ENCODE results near the gene OR8G5. TPM values are rescaled to one million over a fixed set of nuclear protein-coding genes. Genes with fewer than 3 reads are reported as not detected.

The OR8G5 gene
- total RNA-seq, 2 donors from 2014 or later = 0.18 TPM; not detected in 1

- no peak overlapping the region for H3K9ac ChIP-seq (ENCODE audit: extremely low read depth, low read length, poor library complexity, severe bottlenecking)
- no peak overlapping the region for H3K27ac ChIP-seq (ENCODE audit: low read depth, low read length)
- no peaks in the 10 kb centered on the region for H3K9me3 Mint-ChIP-seq
- peaks cover 5% of the 10 kb centered on the region for H3K27me3 Mint-ChIP-seq (ENCODE audit: insufficient read depth)
- H3K9me3 ChIP-seq (ENCODE audit: control insufficient read depth, low read length) = no peaks in the 10 kb centered on the region
- H3K36me3 ChIP-seq (ENCODE audit: control insufficient read depth, insufficient read depth, low read length) = no peaks in the 10 kb centered on the region
- DNase-seq = no peak
- H3K4me1 ChIP-seq (ENCODE audit: control insufficient read depth, insufficient read depth, low read length) = no peaks in the 10 kb centered on the region
- no peak overlapping the region for H3K4me3 Mint-ChIP-seq
- no peaks in the 10 kb centered on the region for H3K27me3 ChIP-seq (ENCODE audit: control insufficient read depth, insufficient read depth, low read length, poor library complexity, severe bottlenecking)
- H3K4me1 Mint-ChIP-seq = no peaks in the 10 kb centered on the region
- no peak overlapping the region for H3K27ac Mint-ChIP-seq
- no peaks in the 10 kb centered on the region for H3K36me3 Mint-ChIP-seq (ENCODE audit: low read depth)
- TF ChIP-seq CTCF (conservative IDR thresholded peaks at IDR 0.05) = no peak
- 94% methylated on average over 5 of the region's 5 CpGs; no CpG with 5 or more reads in 1 of the 2 experiments for WGBS, 2 experiments (ENCODE audit: insufficient coverage in 1 of 2, insufficient read length in 1 of 2)
- H3K4me3 ChIP-seq (ENCODE audit: low read length) = no peak overlapping the region
These were observed 45.8 kb upstream of the OR8G5 start for GRCh38 chr11:124210421-124210820.

GRCh38 chr11:124211321-124211720 is 44.9 kb upstream of the OR8G5 start:
- Histone ChIP-seq H3K9me3 (ENCODE audit: control insufficient read depth, low read length) (no peaks in the 10 kb centered on the region), H3K27me3 (ENCODE audit: control insufficient read depth, insufficient read depth, low read length, poor library complexity, severe bottlenecking) (no peaks in the 10 kb centered on the region), H3K4me3 (ENCODE audit: low read length) (no peak overlapping the region), H3K36me3 (ENCODE audit: control insufficient read depth, insufficient read depth, low read length) (no peaks in the 10 kb centered on the region), H3K27ac (ENCODE audit: low read depth, low read length) (no peak overlapping the region), H3K9ac (ENCODE audit: extremely low read depth, low read length, poor library complexity, severe bottlenecking) (no peak overlapping the region), H3K4me1 (ENCODE audit: control insufficient read depth, insufficient read depth, low read length) (no peaks in the 10 kb centered on the region)
- TF ChIP-seq CTCF (conservative IDR thresholded peaks at IDR 0.05) = no peak
- no peak for DNase-seq
- no peak overlapping the region for H3K27ac Mint-ChIP-seq
- no peaks in the 10 kb centered on the region for H3K36me3 Mint-ChIP-seq (ENCODE audit: low read depth)
- no peaks in the 10 kb centered on the region for H3K9me3 Mint-ChIP-seq
- no peaks in the 10 kb centered on the region for H3K4me1 Mint-ChIP-seq
- H3K4me3 Mint-ChIP-seq = no peak overlapping the region
- H3K27me3 Mint-ChIP-seq (ENCODE audit: insufficient read depth) = peaks cover 5% of the 10 kb centered on the region

- Histone ChIP-seq H3K36me3 (ENCODE audit: control insufficient read depth, insufficient read depth, low read length) (no peaks in the 10 kb centered on the region), H3K9me3 (ENCODE audit: control insufficient read depth, low read length) (no peaks in the 10 kb centered on the region), H3K27ac (ENCODE audit: low read depth, low read length) (no peak overlapping the region), H3K4me3 (ENCODE audit: low read length) (no peak overlapping the region), H3K27me3 (ENCODE audit: control insufficient read depth, insufficient read depth, low read length, poor library complexity, severe bottlenecking) (no peaks in the 10 kb centered on the region), H3K9ac (ENCODE audit: extremely low read depth, low read length, poor library complexity, severe bottlenecking) (no peak overlapping the region), H3K4me1 (ENCODE audit: control insufficient read depth, insufficient read depth, low read length) (no peaks in the 10 kb centered on the region)
- H3K4me3 Mint-ChIP-seq = no peak overlapping the region
- TF ChIP-seq CTCF (conservative IDR thresholded peaks at IDR 0.05) = no peak
- DNase-seq = no peak
- no peaks in the 10 kb centered on the region for H3K9me3 Mint-ChIP-seq
- H3K27me3 Mint-ChIP-seq (ENCODE audit: insufficient read depth) = peaks cover 5% of the 10 kb centered on the region
- no peaks in the 10 kb centered on the region for H3K4me1 Mint-ChIP-seq
- 71 to 94% methylated on average over 1 to 3 of the region's 3 CpGs for WGBS, 2 experiments (ENCODE audit: insufficient coverage in 1 of 2, insufficient read length in 1 of 2)
- H3K27ac Mint-ChIP-seq = no peak overlapping the region
- H3K36me3 Mint-ChIP-seq (ENCODE audit: low read depth) = no peaks in the 10 kb centered on the region
These were observed 42.1 kb upstream of the OR8G5 start for GRCh38 chr11:124214027-124214426.

Data from endodermal cell (in vitro differentiated cells).